ENCODE results near the gene RABL6. TPM values are rescaled to one million over a fixed set of nuclear protein-coding genes. Genes with fewer than 3 reads are reported as not detected.

Gene RABL6
- total RNA-seq, 2 donors from 2014 or later, result 76.6 to 124 TPM

GRCh38 chr9:136856079-136856476, 48.3 kb downstream of the RABL6 start:
- DNase-seq (ENCODE audit: low spot score), result no peak
- no peaks in the 10 kb centered on the region for H3K36me3 ChIP-seq
- no peak overlapping the region for H3K27ac ChIP-seq
- H3K9me3 ChIP-seq, result no peaks in the 10 kb centered on the region
- H3K4me1 ChIP-seq (replicated peaks), result peaks cover 16% of the 10 kb centered on the region
- 59% methylated on average over 14 of the region's 15 CpGs for WGBS
- H3K4me3 ChIP-seq, result no peak overlapping the region
- intact Hi-C loops (cut with DNase I), result no loop called here
- TF ChIP-seq POLR2A (IDR thresholded peaks at IDR 0.05), result no peak
- TF ChIP-seq CTCF (IDR thresholded peaks at IDR 0.05), result no peak
- no peak for TF ChIP-seq POLR2AphosphoS5 (IDR thresholded peaks at IDR 0.05)
- H3K27me3 ChIP-seq (replicated peaks; ENCODE audit: insufficient read depth), result no peaks in the 10 kb centered on the region

- TF ChIP-seq POLR2AphosphoS5 (IDR thresholded peaks at IDR 0.05), result no peak
- TF ChIP-seq CTCF (IDR thresholded peaks at IDR 0.05), result no peak
- no peak for TF ChIP-seq POLR2A (IDR thresholded peaks at IDR 0.05)
- H3K36me3 ChIP-seq, result no peaks in the 10 kb centered on the region
- peaks cover 16% of the 10 kb centered on the region for H3K4me1 ChIP-seq (replicated peaks)
- no peak for DNase-seq (ENCODE audit: low spot score)
- no peak overlapping the region for H3K4me3 ChIP-seq
- WGBS, result 72% methylated on average over 13 of the region's 14 CpGs
- H3K27ac ChIP-seq, result no peak overlapping the region
- no peaks in the 10 kb centered on the region for H3K9me3 ChIP-seq
- intact Hi-C loops (cut with DNase I), result no loop called here
- H3K27me3 ChIP-seq (replicated peaks; ENCODE audit: insufficient read depth), result no peaks in the 10 kb centered on the region
Measured at GRCh38 chr9:136856541-136857141, 48.9 kb downstream of the RABL6 start.

- intact Hi-C loops (cut with DNase I), result no loop called here
- no peak for DNase-seq (ENCODE audit: low spot score)
- H3K27me3 ChIP-seq (replicated peaks; ENCODE audit: insufficient read depth), result no peaks in the 10 kb centered on the region
- TF ChIP-seq POLR2AphosphoS5 (IDR thresholded peaks at IDR 0.05) (no peak), POLR2A (IDR thresholded peaks at IDR 0.05) (no peak), CTCF (IDR thresholded peaks at IDR 0.05) (no peak)
- no peak overlapping the region for H3K4me3 ChIP-seq
- no peaks in the 10 kb centered on the region for H3K36me3 ChIP-seq
- H3K4me1 ChIP-seq (replicated peaks), result peaks cover 16% of the 10 kb centered on the region
- 79% methylated on average over 7 of the region's 19 CpGs for WGBS
- no peak overlapping the region for H3K27ac ChIP-seq
- no peaks in the 10 kb centered on the region for H3K9me3 ChIP-seq
Measured at GRCh38 chr9:136857166-136857565, 49.4 kb downstream of the RABL6 start.

DNA sequence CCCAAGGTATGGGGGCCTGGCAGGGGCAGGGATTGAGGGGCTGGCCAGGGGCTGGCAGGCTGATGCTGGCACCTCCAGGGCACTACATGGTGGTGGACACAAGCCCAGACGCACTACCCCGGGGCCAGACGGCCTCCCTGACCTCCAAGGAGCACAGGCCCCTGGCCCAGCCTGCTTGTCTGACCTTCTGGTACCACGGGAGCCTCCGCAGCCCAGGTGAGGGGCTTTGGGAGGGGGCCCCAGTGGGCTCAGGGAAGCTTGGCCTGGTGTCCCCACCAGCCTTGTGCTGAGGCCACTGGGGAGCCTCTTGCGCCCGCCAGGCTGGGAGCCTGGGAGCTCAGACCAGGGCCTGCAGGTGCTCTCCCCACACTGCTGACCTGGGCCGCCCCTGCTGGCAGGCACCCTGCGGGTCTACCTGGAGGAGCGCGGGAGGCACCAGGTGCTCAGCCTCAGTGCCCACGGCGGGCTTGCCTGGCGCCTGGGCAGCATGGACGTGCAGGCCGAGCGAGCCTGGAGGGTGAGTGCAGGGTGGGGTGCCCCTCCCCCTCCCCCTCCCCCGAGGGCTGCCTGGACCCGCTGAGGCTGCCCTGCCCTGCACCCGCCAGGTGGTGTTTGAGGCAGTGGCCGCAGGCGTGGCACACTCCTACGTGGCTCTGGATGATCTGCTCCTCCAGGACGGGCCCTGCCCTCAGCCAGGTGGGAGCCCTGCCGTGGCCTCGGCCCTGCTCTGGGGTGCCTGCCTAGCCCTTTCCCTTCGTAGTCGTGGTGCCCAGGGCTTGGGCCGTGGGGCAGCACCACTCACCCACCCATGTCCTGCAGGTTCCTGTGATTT, 50.0 kb downstream of the RABL6 start:
- Histone ChIP-seq H3K27ac (peak overlapping the region; percentile 71 to 75), H3K27me3 (replicated peaks; ENCODE audit: insufficient read depth) (no peaks in the 10 kb centered on the region), H3K4me3 (no peak overlapping the region), H3K36me3 (peaks cover 2 to 5% of the 10 kb centered on the region in 2 donors), H3K4me1 (replicated peaks) (peaks cover 16% of the 10 kb centered on the region), H3K9me3 (no peaks in the 10 kb centered on the region)
- intact Hi-C loops (cut with DNase I), result no loop called here
- DNase-seq (ENCODE audit: low spot score), result no peak
- TF ChIP-seq POLR2A (IDR thresholded peaks at IDR 0.05) (no peak), POLR2AphosphoS5 (IDR thresholded peaks at IDR 0.05) (no peak), CTCF (IDR thresholded peaks at IDR 0.05) (no peak)
- WGBS, result 69% methylated on average over 26 of the region's 29 CpGs
